D721Med (cell line): ENCODE measurements around the gene FAM219B.
"Not testable (repeated sequence)": the region's sequence is repeated elsewhere in the genome, so short reads cannot be mapped to it uniquely, and the experiment has no call there.

Experiments used
- DNase-seq: peaks from one replicate; pipeline ENCODE4 v3.0.0; 2011; ENCODE audit warnings: low spot score; ENCODE audit not compliant: insufficient read length
- FAIRE-seq: peaks from 2 replicates; lab custom pipeline; 2011; peaks lifted over from hg19 to GRCh38; lab: Jason Lieb, UNC
- CTCF ChIP-seq: IDR thresholded peaks from 2 replicates; pipeline ENCODE4 v1.5.1; 2012; ENCODE audit warnings: mild to moderate bottlenecking, control low read depth; ENCODE audit not compliant: insufficient read depth; ENCODE audit errors: missing control alignments

Gene FAM219B

GRCh38 chr15:74917676-74918075 is 11.0 kb upstream of the FAM219B start:
- DNase-seq (no peak), FAIRE-seq (no peak)
- TF ChIP-seq CTCF: no peak

GRCh38 chr15:74913799-74914198 is 7.1 kb upstream of the FAM219B start:
- DNase-seq, FAIRE-seq: not testable (repeated sequence)

GRCh38 chr15:74913041-74913440 is 6.4 kb upstream of the FAM219B start:
- no peak for TF ChIP-seq CTCF
- FAIRE-seq (no peak), DNase-seq (no peak)

- TF ChIP-seq CTCF: no peak
- no peak for FAIRE-seq
- DNase-seq: no peak
Measured at GRCh38 chr15:74908635-74909034, 2.0 kb upstream of the FAM219B start.

- FAIRE-seq (no peak), DNase-seq (no peak)
- TF ChIP-seq CTCF: no peak
Measured at GRCh38 chr15:74907163-74907870, 666 bp upstream of the FAM219B start.

GRCh38 chr15:74906067-74906449 is 593 bp downstream of the FAM219B start:
- DNase-seq: no peak
- no peak for FAIRE-seq

GRCh38 chr15:74904190-74904805 is 2.4 kb downstream of the FAM219B start:
- no peak for TF ChIP-seq CTCF

More at GRCh38 chr15:74906067-74906449, 593 bp downstream of the FAM219B start:
- no peak for TF ChIP-seq CTCF

GRCh38 chr15:74903676-74904075 is 3.0 kb downstream of the FAM219B start:
- no peak for TF ChIP-seq CTCF
- FAIRE-seq (no peak), DNase-seq (no peak)

More at GRCh38 chr15:74904190-74904805, 2.4 kb downstream of the FAM219B start:
- FAIRE-seq (no peak), DNase-seq (no peak)
